ENCODE measurements around the gene CACNB4.
A peak's percentile ranks its signal among the peaks of the same experiment; 100 is the strongest.

CACNB4 gene

GRCh38 chr2:151907286-151908203, 191.3 kb downstream of the CACNB4 start:
- ATAC-seq (no peak), DNase-seq (no peak)
- Mint-ChIP-seq H3K27me3 (peaks cover 23% of the 10 kb centered on the region), H3K4me3 (no peak overlapping the region), H3K4me1 (no peaks in the 10 kb centered on the region), H3K27ac (no peak overlapping the region), H3K9me3 (no peaks in the 10 kb centered on the region)

- Mint-ChIP-seq H3K27me3 (peaks cover 14% of the 10 kb centered on the region), H3K27ac (no peak overlapping the region)
Observed at GRCh38 chr2:151906633-151906998, 192.2 kb downstream of the CACNB4 start.

DNA sequence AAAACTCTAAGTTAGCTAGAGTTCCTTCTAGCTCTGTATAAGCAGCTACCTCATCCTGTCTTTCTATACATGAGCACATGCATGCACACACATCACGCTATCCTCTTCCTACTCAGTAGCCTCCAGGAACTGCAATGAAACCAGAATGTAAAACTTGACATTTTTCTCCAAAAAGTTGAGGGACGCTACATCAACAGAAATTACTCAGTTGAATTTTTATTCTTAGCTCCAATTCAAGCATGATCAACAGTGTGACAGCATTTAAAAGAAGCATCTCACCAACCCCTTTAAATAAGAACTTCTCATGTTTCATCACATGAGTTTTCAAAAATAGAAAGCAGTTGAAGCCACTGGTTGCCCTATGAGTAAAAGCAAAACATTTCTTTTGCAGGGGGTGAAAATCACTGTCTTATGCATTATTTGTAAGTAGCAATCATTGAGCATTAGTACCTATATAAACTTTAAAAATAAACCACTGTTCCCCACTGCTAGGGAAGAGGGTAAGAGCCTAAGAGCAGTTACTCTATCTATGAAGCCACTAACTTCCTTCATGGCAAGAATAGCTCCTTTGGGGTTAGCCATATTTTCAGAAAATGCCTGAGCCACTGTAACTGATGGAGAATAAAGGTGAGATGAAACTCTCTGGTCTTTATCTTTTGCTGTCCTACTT, 192.7 kb downstream of the CACNB4 start:
- ATAC-seq (no peak), DNase-seq (no peak)
- Mint-ChIP-seq H3K27ac (no peak overlapping the region), H3K4me3 (no peak overlapping the region), H3K27me3 (peaks cover 8% of the 10 kb centered on the region), H3K4me1 (no peaks in the 10 kb centered on the region), H3K9me3 (no peaks in the 10 kb centered on the region)

More at GRCh38 chr2:151906633-151906998, 192.2 kb downstream of the CACNB4 start:
- Mint-ChIP-seq H3K9me3 (no peaks in the 10 kb centered on the region), H3K4me3 (no peak overlapping the region), H3K4me1 (no peaks in the 10 kb centered on the region)
- DNase-seq (no peak), ATAC-seq (no peak)

DNA sequence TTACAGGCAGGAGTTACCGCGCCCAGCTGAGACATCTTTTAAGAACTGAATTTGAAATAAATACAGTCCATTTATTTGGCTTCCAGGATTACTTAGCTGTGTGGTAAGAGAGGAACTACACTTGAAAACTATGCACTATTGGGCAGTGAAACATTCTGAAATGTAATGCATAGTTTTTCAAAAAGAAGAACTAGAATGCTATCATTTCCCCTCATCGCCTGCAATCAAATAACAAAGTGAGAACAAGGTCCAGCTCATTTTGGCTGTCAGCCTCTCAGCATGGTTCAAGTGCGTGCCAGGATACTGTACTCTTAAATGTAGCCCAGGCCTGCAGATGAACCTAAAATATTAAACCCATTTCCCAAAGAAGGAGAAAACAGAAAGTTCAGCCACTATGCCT, 194.0 kb downstream of the CACNB4 start:
- no peak for DNase-seq
- H3K27me3 Mint-ChIP-seq: peaks cover 6% of the 10 kb centered on the region
- H3K4me3 Mint-ChIP-seq: no peak overlapping the region
- no peaks in the 10 kb centered on the region for H3K4me1 Mint-ChIP-seq
- no peak for ATAC-seq
- H3K27ac Mint-ChIP-seq: no peak overlapping the region
- no peaks in the 10 kb centered on the region for H3K9me3 Mint-ChIP-seq

- Mint-ChIP-seq H3K27me3 (peaks cover 6% of the 10 kb centered on the region), H3K9me3 (no peaks in the 10 kb centered on the region), H3K4me1 (no peaks in the 10 kb centered on the region), H3K27ac (no peak overlapping the region), H3K4me3 (no peak overlapping the region)
- ATAC-seq (no peak), DNase-seq (no peak)
Observed at GRCh38 chr2:151904021-151904420, 194.8 kb downstream of the CACNB4 start.

DNA sequence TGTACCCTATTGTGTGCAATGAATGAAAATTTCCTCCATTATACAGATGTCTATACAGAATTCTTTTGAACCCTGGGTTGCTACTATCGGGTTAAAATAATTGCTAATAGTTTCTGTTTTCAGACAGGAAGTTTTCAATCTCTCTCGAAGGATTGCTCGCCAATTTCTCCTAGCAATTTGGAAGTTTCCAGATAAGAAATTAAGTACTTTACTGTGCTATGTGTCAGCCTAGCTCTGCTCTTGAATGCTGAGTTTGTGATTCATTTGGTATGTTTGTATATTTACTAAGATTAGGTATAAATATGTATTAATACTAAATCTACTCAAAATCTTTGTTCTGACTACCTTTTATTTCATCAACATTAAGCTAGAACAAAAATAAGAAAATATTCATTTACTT, 196.0 kb downstream of the CACNB4 start:
- Mint-ChIP-seq H3K9me3 (no peaks in the 10 kb centered on the region), H3K4me1 (no peaks in the 10 kb centered on the region), H3K27ac (no peak overlapping the region), H3K4me3 (no peak overlapping the region), H3K27me3 (peaks cover 3% of the 10 kb centered on the region)
- no peak for ATAC-seq
- no peak for DNase-seq

- no peak for DNase-seq
- Mint-ChIP-seq H3K27me3 (no peaks in the 10 kb centered on the region), H3K4me3 (no peak overlapping the region), H3K27ac (no peak overlapping the region), H3K9me3 (peaks cover under 1% of the 10 kb centered on the region in 2 donors), H3K4me1 (no peaks in the 10 kb centered on the region)
- no peak for ATAC-seq
Observed at GRCh38 chr2:151900331-151900730, 198.5 kb downstream of the CACNB4 start.

- H3K4me1 Mint-ChIP-seq: no peaks in the 10 kb centered on the region
- no peak overlapping the region for H3K27ac Mint-ChIP-seq
- DNase-seq: no peak
- H3K9me3 Mint-ChIP-seq: peaks cover 6 to 12% of the 10 kb centered on the region in 2 donors
- ATAC-seq: no peak
- H3K4me3 Mint-ChIP-seq: no peak overlapping the region
- no peaks in the 10 kb centered on the region for H3K27me3 Mint-ChIP-seq
Observed at GRCh38 chr2:151899156-151899555, 199.7 kb downstream of the CACNB4 start.

DNA sequence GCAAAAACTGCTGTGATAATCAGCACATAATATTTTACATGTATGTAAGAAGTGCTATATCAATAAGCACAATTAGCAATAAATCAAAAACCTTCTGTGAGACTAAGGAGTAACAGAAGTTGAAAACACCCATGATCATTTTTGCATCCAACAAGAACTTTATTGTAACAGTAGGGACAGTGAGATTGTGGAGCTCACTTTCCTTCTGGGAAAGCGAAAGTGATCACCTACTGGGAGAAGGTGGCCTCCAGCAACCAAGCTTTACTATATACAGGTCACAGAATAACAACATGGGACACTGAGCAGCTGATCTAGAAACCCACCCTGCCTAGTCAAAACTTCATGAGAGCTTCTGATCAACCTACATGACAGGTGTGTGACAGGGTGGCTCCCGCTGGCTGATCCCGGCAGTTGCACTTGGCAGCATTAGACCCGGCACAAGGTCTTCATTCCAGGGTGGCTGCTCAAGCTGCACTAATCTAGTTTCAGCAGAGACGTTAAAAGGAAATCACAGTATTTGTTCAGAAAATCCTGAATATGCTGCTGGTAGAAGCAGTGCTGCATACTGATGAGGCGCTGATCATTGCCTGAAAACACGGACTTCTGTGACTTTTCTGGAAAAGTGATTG, 207.2 kb downstream of the CACNB4 start:
- ATAC-seq (no peak), DNase-seq (no peak)
- H3K4me3 Mint-ChIP-seq: no peak overlapping the region
- H3K27ac Mint-ChIP-seq: no peak overlapping the region
- H3K9me3 Mint-ChIP-seq: peaks cover 6 to 12% of the 10 kb centered on the region in 2 donors
- H3K4me1 Mint-ChIP-seq: no peaks in the 10 kb centered on the region
- peaks cover 24% of the 10 kb centered on the region for H3K27me3 Mint-ChIP-seq

DNA sequence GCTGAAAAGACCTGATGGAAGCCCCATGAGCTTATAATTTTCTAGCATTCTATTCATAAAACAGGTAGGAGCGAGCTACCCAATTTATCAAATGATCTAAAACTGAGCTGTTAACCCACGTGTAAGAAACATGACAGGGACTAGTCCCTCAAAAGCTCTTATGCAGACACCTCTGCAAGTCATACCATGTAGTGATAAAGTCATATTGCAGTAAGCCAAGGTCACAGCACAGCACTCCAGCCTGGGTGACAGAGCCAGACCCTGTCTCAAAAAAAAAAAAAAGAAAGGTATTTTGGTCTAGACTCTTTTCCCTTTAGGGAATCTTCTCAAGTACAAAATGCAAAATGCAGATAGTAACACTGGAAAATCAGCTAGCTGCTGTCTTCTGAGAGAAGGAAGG, 211.7 kb downstream of the CACNB4 start:
- Mint-ChIP-seq H3K9me3 (no peaks in the 10 kb centered on the region), H3K4me1 (no peaks in the 10 kb centered on the region), H3K27me3 (peaks cover 19% of the 10 kb centered on the region), H3K4me3 (no peak overlapping the region), H3K27ac (no peak overlapping the region)
- no peak for ATAC-seq
- DNase-seq: no peak

DNA sequence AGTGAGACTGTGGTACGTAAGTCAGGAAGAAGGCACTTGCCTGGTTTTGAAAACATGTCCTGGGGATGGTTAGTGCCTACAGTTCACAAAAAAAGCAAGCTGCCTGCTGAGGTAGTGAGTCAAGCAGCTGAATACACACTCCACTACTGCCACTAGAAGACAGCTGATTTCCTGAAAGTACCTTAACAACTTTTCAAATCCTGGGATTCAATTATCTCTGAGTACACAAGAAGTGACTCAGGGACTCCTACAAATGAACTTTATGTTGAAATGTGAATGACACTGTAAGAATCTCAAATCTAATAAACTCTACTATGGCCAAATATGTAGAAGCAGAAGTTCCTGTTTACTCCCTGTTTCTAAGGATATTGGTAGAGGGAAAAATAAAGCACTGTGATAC, 212.6 kb downstream of the CACNB4 start:
- peaks cover 10% of the 10 kb centered on the region for H3K27me3 Mint-ChIP-seq
- H3K9me3 Mint-ChIP-seq: no peaks in the 10 kb centered on the region
- H3K27ac Mint-ChIP-seq: no peak overlapping the region
- no peaks in the 10 kb centered on the region for H3K4me1 Mint-ChIP-seq
- DNase-seq (no peak), ATAC-seq (no peak)
- H3K4me3 Mint-ChIP-seq: no peak overlapping the region

GRCh38 chr2:151882786-151883445, 215.9 kb downstream of the CACNB4 start:
- no peak for DNase-seq

DNA sequence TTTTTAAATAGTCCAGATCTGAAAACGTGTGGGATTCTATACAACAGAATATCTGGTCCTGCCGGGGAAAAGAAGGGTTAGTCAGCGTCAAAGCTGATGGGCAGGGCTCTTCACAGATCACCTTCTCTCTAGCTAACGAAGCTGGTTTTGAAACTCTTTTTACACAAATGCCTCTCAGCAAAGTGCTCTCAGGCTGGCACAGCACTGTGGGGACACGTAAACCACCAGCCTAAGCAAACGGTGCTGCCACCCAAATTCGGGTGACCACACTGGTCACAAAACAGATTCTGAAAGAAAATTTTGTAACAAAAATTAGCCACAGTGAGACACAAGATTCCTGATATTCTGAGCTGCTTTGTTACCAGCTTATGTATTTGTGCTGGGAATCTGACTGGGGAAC, 217.5 kb downstream of the CACNB4 start:
- ATAC-seq: no peak
- Mint-ChIP-seq H3K27ac (no peak overlapping the region), H3K4me1 (peaks cover 12% of the 10 kb centered on the region), H3K27me3 (no peaks in the 10 kb centered on the region), H3K4me3 (no peak overlapping the region), H3K9me3 (no peaks in the 10 kb centered on the region)
- DNase-seq: no peak

More at GRCh38 chr2:151882786-151883445, 215.9 kb downstream of the CACNB4 start:
- H3K9me3 Mint-ChIP-seq: no peaks in the 10 kb centered on the region
- no peak overlapping the region for H3K27ac Mint-ChIP-seq
- H3K4me1 Mint-ChIP-seq: peaks cover 12% of the 10 kb centered on the region
- no peaks in the 10 kb centered on the region for H3K27me3 Mint-ChIP-seq
- ATAC-seq: no peak
- H3K4me3 Mint-ChIP-seq: no peak overlapping the region

- no peak overlapping the region for H3K27ac Mint-ChIP-seq
- H3K4me3 Mint-ChIP-seq: no peak overlapping the region
- ATAC-seq: no peak
- H3K9me3 Mint-ChIP-seq: no peaks in the 10 kb centered on the region
- H3K4me1 Mint-ChIP-seq: peaks cover 12% of the 10 kb centered on the region
- no peak for DNase-seq
- H3K27me3 Mint-ChIP-seq: no peaks in the 10 kb centered on the region
Observed at GRCh38 chr2:151880586-151880985, 218.3 kb downstream of the CACNB4 start.

GRCh38 chr2:151878655-151879563, 219.9 kb downstream of the CACNB4 start:
- H3K9me3 Mint-ChIP-seq: no peaks in the 10 kb centered on the region
- ATAC-seq: peak; percentile 72
- peak overlapping the region in 1 of 2 donors; percentile 24 for H3K4me3 Mint-ChIP-seq
- no peaks in the 10 kb centered on the region for H3K27me3 Mint-ChIP-seq
- H3K27ac Mint-ChIP-seq: peak overlapping the region in 1 of 2 donors; percentile 2
- no peak for DNase-seq
- H3K4me1 Mint-ChIP-seq: peaks cover 12% of the 10 kb centered on the region

Data from stimulated activated naive CD8-positive, alpha-beta T cell treated with anti-CD3 and anti-CD28 coated beads, Interleukin-15, amount 100 ng/mL, for 72 hours (primary cell).